DMS 273 treated with DMSO at 0.1 percent for 48 hours (cell line): Measurements from ENCODE around the gene HCRTR1.

ENCODE experiments used
- DNase-seq: peaks from one replicate; lab custom pipeline; 2025; lab: John Stamatoyannopoulos, UW

HCRTR1 gene

DNA sequence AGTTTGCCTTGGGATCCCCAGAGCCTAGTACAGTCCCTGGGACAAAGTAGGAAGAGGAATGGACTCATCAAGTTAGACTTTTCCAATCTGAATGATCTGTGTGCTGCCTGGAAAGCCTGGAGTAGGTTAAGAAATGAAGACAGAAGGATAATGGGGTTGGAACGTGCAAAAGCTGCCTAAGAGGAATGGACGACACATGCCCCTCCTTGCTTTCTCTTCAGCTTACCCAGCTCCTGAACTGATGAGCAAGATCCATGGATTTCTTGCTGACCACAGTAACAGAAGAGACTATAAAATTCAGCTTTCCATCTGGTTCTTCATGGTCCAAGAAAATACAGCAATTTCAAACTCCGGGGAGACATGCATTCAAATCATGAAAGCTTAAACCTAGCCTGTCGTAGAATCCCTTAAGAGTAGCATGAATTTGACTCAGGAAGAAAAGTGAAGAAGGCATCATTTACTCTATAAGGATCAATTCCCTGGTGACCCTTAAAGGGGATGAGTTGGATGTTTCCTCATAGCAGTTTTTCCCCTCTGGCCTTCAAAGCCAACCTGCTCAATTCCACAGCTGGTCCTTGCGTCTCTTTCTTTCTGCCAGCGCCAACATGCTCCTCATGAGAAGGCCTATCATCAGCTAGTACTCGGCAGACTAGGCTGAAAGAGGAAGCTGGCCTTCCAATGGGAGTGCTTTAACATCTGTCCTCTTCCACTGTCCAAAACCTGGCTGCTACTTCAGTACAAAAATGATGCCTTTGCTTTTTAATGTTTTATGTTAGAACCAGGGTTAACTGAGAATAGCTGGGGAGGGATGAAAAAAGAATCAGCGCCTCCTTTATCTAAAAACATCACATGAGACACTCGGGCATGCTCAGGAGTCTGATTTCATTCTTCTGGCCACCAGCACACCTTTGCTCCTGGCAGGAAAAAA lies 32.9 kb downstream of the HCRTR1 start:
- DNase-seq = no peak

GRCh38 chr1:31651089-31651420 lies 33.6 kb downstream of the HCRTR1 start:
- DNase-seq = no peak

DNA sequence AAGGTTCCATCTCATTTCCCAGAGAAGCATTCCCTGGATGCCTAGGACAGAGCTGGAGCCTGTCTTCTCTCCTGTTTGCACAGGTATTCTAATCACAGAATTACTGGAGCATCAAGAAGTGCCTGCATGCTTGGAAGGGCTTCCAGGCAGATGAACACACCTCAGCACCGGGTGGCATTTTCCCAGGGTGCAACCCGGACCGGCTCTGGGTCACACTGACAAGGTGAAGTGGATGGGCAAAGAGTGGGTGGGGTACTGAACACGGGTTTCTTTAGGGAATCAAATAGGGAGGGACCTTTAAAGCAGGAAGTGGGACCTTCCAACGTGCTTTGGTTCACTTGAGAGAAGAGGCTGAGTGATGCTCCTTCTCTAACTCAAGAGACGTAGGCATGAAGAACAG lies 34.3 kb downstream of the HCRTR1 start:
- no peak for DNase-seq

DNA sequence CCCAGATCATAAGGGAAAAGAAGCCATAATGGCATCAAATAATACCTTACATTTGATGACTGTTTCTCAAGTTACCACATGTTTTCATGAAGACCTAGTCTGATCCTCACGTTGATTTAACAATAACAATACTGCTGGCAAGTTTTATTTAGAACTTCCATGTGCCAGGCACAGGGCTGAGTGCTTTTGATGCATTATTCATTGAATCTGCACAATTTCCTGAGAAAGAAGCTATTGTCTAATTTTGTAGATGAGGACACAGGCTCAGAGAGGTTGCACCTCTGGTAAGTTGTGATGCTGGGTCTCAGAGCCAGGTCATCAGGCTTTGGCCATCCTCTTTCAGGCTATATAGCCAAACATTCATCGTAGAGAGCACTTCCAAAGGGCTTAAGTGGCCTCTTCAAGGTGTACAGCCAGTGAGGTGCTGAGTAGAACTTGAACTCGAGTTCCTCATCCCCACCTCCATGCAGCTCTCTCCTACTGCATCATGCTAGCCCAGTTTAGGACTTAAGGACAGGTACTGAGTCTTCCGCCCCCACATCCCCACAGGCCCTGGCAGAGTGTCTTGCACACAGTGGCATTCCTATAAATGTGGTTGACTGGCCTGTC lies 35.5 kb downstream of the HCRTR1 start:
- DNase-seq = no peak

DNA sequence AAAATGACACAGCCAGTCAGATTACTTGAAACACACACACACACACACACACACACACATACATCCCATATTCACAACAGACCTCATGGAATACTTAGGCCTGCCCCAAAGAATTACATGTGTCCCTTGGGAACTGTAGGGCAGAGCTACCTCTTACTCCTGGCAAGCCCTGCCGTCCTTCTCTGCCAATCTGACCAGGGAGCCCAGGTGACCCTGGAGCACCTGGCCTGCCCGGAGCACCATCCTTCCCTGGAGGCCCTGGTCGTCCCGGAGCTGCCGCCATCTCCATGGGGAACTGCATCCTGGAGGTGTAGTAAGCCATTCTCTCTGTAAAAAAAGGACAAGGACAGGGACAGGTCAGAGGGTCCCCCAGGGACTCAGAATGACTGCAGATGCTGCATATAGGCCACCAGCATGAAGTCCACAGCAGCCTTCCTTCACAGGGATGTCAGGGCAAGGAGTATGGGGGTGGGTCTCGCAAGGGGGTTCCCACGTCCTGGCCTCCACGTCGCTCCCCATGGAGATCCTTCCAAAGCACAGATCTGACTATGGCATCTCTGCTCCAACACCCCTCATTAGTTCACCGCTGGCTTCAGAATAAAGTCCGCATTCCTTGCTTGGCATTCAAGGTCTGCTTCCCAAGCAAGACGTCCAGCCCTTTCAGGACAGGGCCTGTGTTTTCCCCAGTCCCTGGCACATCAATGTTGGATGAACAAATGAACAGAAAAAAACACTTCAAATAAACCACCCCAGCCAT lies 36.4 kb downstream of the HCRTR1 start:
- no peak for DNase-seq

DNA sequence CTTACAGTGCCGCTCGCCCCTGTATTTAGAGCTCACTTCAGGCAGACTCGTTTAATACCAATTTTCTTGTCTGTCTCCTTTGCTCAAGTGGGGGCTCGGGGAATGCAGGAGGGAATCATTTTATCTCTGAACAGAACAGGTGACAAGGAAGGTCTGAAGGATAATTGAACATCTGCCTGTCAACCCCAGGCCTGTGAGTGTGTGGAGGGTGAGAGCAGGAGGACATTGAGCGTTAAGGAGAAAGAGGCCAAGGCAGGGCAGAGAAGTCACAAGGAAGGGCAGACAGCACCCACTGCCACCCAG lies 36.9 kb downstream of the HCRTR1 start:
- no peak for DNase-seq

DNA sequence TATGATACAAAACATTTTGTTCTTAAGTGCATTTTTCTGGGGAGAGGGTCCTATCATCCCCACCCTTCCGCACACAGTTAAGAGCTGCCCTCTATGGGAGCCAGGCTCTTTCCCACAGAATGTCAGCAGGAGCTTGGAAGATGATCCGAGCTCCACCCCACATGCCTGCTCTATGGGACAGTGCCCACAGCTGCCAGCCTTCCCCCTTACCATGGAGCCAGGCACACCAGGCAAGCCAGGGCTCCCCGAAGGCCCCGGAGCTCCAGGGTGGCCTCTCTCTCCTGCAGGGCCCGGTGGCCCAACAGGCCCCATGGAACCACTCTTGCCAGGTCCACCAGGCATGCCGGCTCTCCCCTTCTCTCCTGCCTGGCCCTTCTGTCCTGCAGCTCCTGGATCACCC lies 37.6 kb downstream of the HCRTR1 start:
- no peak for DNase-seq

DNA sequence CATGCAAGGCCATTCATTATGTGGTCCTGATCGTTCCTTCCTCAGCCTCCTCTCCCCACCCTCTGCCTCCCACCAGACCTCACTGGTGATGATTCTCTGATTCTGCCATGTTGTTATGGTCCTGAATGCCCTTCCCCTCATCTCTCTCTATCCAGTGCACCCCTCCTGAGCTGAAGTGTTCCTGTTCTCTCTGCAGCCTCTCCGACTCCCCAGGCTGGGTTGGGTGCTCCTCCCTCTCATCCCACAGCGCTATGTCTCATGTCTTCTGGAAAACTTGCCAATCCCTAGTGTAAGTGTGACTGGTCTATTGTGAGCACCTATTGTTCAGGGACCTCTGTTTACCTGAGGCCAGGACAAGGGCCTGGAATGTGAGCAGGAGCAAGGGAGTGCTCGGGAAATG lies 38.3 kb downstream of the HCRTR1 start:
- no peak for DNase-seq

DNA sequence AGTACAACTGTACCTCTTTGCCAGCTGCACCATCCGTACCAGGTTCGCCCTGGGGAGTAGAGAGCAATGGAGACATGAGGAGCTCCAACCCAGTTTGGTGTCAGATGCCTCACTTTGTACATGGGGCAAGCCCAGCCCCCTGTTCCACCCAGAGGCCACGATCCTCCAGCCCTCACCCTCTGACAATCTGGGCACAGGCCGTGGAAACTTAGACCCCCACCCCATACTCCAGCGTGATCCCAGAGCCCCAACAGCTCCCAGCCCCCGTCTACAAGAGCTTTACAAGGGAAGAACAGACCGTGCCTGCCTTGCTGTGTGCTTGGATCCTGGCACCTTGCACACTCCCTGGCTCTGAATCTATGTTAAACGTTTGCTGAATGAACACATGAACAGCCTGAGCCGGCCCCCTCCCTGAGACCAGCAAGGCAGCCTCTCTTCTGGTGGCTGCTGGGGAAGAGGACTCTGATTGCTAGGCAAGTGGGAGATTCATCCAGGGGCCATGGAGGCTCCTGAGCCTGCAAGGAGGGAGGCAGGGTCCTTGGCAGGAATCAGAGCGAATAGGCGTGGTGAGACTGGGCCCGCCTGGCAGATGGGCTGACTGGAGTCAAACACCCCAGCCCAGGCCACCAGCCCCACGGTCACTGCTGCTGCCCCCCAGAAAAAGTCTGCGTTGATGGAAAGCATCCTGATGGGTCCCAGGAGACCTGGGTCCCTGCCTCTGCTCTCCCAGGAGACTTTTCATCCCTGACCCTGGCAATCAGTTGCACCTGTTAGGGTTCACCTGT lies 39.7 kb downstream of the HCRTR1 start:
- no peak for DNase-seq

GRCh38 chr1:31657972-31658510 lies 40.6 kb downstream of the HCRTR1 start:
- DNase-seq = no peak

DNA sequence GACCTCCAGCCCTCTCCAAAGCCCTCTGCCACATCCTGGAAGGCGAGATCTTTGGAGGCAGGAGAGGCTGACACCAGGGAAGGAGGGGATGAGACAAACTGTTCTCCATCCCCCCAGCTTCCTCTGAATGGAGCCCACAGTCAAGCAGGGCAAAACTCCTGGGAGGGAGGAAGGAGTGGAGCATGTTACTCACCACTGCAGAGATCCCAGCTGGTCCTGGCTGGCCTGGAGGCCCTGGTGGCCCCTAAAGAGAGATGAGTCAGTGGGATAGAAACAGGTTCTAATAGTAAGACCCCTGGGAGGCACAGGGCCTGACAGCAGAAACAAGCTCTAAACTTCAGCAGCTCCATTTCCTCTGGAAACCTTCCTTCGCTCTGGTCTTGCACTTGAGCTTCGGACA lies 41.2 kb downstream of the HCRTR1 start:
- DNase-seq = no peak

DNA sequence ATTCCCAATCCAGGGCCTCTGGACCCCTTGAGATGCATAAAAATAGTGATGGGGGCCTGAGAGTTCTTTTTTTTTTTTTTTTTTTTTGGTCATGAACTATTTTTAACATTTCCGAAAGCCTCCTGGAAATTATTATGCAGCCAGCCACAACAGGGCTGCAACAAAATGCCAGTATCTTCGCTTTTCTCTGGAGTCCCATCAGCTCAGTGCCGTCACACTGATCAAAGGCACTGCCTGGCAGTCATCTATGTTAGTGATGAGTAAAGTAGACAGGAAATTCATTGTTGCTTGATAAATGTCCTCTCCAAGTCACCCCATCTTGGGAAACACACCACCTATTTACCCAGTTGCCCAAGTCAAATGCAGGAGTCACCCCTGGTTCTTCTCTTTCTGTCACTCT lies 42.4 kb downstream of the HCRTR1 start:
- no peak for DNase-seq

- DNase-seq = no peak
These were observed 43.5 kb downstream of the HCRTR1 start for GRCh38 chr1:31660871-31661455.

GRCh38 chr1:31661856-31662255 lies 44.4 kb downstream of the HCRTR1 start:
- no peak for DNase-seq

DNA sequence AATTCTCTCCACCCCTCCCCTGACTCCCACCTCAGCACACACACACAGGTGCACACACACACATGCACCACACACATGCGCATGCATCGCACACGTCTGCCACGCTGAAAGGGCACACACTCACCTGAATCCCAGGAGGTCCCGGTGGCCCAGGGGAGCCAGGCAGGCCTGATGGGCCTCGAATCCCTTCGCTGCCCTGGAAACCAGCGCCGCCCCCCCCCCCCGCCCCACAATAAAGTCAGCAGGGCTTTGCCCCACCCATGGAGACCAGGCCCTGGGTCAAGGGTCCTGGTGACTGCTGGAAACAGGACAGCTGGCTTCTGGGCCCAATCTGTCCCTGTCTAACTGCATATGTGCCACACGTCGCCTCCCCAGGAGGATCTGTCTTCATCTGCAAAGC lies 45.0 kb downstream of the HCRTR1 start:
- DNase-seq = no peak

GRCh38 chr1:31663622-31664452 lies 46.3 kb downstream of the HCRTR1 start:
- no peak for DNase-seq

DNA sequence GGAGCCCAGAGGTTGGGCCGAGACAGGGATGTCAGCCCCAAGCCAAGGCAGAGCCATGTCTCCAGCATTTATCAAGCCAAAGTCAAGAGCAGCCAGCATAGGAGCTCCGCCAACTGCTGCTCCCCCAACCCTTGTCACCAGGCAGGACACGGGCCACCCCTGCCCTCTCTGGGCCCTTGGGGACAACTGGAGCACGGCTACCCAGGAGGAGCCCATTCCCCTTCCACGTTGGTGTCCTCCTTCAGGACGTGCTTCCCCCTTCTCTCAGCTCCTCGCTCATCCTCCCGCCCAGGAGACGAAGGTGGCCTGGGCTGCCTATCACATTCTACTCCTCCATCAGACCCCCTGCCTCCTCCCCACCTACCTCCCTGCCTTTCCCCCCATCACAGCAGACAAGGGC lies 47.0 kb downstream of the HCRTR1 start:
- DNase-seq = no peak

- no peak for DNase-seq
These were observed 47.9 kb downstream of the HCRTR1 start for GRCh38 chr1:31665234-31665878.

DNA sequence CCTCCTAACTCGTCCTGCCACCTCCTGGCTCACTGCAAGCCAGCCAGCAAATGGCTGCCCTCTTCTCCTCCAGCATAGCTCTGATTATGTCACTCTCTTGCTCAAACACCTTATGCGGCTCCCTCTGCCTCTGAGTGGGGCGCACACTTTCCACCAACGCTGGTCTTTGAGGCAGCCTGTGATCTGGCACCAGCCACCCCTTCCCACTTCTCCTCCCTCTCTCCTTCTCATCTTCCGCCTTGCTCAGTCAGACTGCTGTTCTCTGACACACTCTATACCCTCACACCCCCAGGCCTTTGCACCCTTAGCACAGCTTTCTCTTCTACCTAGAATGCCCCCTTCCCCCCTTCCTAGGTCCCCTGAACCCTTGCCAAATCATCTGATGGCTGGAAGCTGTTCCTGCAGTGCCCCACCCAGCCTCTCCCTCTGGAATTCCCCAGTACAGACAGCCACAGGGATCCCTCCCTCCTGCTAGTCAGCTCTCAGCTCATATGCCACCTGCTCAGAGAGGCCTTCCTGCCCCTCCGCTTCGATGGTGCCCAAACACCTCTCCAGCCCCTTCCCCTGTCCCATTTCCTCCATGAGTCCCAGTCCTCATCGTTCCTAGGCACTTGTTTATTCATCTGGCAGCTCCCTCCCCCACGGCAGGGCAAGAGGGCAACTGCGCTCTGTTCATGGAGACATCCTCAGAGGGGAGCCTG lies 48.9 kb downstream of the HCRTR1 start:
- no peak for DNase-seq
